GM15510 (cell line): ENCODE data around the gene PARVG.

Source experiments
- POLR2A ChIP-seq: IDR thresholded peaks from 3 replicates; pipeline ENCODE4 v1.6.1; 2011; ENCODE audit warnings: borderline replicate concordance; ENCODE audit not compliant: insufficient read length; ENCODE audit errors: extremely low read depth

Gene PARVG

GRCh38 chr22:44146088-44146861 is 34.5 kb upstream of the PARVG start:
- no peak for TF ChIP-seq POLR2A

GRCh38 chr22:44147008-44147645 is 33.6 kb upstream of the PARVG start:
- TF ChIP-seq POLR2A, result no peak

- TF ChIP-seq POLR2A, result no peak
Observed at GRCh38 chr22:44147821-44148574, 32.7 kb upstream of the PARVG start.

GRCh38 chr22:44151676-44152075 is 29.0 kb upstream of the PARVG start:
- TF ChIP-seq POLR2A, result no peak

- TF ChIP-seq POLR2A, result no peak
Observed at GRCh38 chr22:44153710-44154109, 27.0 kb upstream of the PARVG start.

- no peak for TF ChIP-seq POLR2A
Observed at GRCh38 chr22:44154436-44154942, 26.2 kb upstream of the PARVG start.

GRCh38 chr22:44155115-44155514 is 25.6 kb upstream of the PARVG start:
- no peak for TF ChIP-seq POLR2A

- TF ChIP-seq POLR2A, result no peak
Observed at GRCh38 chr22:44157916-44158618, 22.7 kb upstream of the PARVG start.

- no peak for TF ChIP-seq POLR2A
Observed at GRCh38 chr22:44158816-44159215, 21.9 kb upstream of the PARVG start.

- TF ChIP-seq POLR2A, result no peak
Observed at GRCh38 chr22:44159221-44159620, 21.5 kb upstream of the PARVG start.

GRCh38 chr22:44159811-44160210 is 20.9 kb upstream of the PARVG start:
- TF ChIP-seq POLR2A, result no peak

GRCh38 chr22:44160421-44160820 is 20.3 kb upstream of the PARVG start:
- no peak for TF ChIP-seq POLR2A

GRCh38 chr22:44161673-44162072 is 19.1 kb upstream of the PARVG start:
- TF ChIP-seq POLR2A, result no peak

- no peak for TF ChIP-seq POLR2A
Observed at GRCh38 chr22:44162960-44163359, 17.8 kb upstream of the PARVG start.

GRCh38 chr22:44163536-44163935 is 17.2 kb upstream of the PARVG start:
- no peak for TF ChIP-seq POLR2A
